Measurements from ENCODE around the gene DLG1.

DNA sequence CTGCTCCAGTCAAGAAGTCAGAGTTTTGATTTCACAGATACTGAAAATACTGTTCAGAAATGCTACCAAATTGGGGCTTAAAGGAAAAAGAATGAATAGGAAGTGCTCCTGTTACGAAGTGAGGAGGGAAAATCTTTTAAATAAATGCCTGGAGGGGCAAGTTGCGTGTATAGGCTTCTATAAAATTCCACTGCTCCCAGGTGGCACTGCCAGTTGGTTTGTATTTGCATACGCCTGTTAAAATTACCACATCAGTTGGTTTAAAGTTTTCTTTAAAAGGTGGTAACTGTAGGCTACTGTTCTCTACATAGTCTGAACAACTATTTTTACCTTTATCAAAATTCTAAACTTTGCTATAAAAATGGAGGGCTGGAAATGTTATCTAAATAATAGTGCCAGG lies 123.5 kb downstream of the DLG1 start:
- no peak for TF ChIP-seq ZNF274 (IDR thresholded peaks at IDR 0.05; ENCODE audit: low read depth, low read length)
- no peak for TF ChIP-seq SUZ12 (IDR thresholded peaks at IDR 0.05; ENCODE audit: extremely low read depth, insufficient read depth, insufficient read length)
- no peak for TF ChIP-seq YY1 (IDR thresholded peaks at IDR 0.05; ENCODE audit: insufficient read depth, insufficient read length)
